ENCODE results near the gene C16orf92.
A peak's percentile ranks its signal among the peaks of the same experiment; 100 is the strongest.

C16orf92 gene

DNA sequence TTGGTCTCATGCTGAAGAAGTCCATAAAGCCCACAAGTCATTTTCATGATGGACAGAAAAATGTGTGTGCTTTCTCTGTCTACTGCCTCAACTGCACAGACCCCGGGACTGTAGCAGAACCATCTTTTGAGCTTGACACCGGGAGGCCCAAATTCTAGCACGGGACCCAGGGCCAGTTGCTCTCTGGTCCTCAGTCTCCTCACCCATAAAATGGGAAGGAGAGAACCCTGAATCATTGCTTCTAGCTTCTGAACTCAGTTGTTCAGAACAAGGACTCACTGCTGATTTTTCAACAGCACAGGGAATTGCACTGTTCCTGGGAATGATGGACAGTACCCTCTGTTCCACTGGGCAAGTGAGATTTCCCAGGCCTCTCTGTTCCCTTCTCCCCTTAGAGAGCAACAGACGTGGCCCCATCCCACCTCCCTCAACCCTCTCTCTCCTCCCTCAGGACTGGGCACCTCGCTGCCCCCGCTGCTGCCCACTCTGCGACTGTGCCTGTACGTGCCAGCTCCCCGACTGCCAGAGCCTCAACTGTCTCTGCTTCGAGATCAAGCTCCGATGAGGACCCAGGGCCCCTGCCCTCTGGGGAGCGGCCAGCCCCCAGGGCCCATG is 40.4 kb downstream of the C16orf92 start:
- DNase-seq, result no peak

GRCh38 chr16:30063893-30064728 is 41.1 kb downstream of the C16orf92 start:
- DNase-seq, result peak; percentile 44

- DNase-seq, result no peak
Measured at GRCh38 chr16:30064729-30065101, 41.7 kb downstream of the C16orf92 start.

GRCh38 chr16:30065102-30065942 is 42.3 kb downstream of the C16orf92 start, which contains the start of gene ALDOA:
Gene ALDOA (plus strand): TSS chr16:30065760. CDS start chr16:30066898, 1,138 bp downstream.
- DNase-seq, result peak; percentile 88

DNA sequence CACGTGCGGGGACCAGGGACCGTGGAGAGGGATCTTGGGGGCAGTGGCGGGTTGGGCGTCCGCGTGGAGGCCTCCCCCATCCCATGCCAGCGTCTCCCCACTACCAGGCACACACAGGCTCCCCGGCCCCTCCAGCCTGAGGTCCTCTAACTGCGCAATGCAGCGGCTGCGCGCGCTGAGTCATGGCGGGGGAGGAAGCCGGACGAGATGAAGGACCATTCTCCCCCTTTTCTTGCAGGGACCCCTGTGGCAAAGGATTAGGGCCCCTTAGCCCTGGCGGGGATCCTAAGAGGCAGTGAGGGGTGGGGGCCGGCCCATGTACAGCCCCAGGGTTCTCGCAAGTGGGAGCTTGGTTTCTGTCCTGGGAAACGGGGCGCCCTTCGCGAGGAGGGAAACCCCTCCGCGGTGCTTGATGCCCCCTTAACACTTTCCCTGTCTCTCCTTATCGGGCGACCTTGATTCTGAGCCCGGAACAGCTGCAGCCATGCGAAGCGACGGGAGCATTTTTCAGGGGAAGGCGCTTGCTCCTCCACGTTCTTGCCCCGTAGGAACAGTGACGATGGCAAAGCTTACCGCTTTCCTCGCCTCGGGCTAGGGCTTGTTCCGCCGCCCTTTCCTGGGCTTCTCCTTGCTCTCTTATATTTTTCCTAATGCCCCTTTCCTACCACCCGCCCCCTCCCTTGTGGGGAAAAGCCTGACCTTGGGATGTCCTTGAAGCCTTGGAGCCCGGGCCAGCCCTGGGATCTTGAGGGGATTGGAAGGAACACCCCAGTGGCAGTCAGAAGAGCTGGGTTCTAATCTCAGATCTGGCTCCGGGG is 43.2 kb downstream of the C16orf92 start:
- no peak for DNase-seq

DNA sequence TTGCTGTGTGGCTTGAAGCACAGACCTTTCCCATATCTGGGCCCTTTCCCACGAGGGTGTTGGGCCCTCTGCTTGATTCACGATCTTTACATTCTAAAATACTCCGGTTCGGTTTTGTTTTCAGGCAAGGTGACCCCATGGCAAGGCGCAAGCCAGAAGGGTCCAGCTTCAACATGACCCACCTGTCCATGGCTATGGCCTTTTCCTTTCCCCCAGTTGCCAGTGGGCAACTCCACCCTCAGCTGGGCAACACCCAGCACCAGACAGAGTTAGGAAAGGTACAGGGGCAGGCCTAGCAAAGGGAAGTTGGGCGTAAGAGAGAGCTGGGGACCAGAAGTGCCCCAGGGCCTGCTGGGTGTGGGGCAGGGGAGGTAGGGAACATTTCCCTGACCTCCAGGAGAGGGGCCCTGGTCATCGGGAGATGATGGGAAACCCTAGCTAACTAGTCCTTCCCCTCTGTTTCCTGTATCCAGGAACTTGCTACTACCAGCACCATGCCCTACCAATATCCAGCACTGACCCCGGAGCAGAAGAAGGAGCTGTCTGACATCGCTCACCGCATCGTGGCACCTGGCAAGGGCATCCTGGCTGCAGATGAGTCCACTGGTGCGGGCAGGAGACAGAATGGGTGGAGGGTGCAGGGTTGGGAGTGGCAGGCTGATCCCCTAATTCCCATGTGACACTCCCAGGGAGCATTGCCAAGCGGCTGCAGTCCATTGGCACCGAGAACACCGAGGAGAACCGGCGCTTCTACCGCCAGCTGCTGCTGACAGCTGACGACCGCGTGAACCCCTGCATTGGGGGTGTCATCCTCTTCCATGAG is 44.0 kb downstream of the C16orf92 start:
- DNase-seq, result no peak

GRCh38 chr16:30067584-30067916 is 44.6 kb downstream of the C16orf92 start:
- no peak for DNase-seq

DNA sequence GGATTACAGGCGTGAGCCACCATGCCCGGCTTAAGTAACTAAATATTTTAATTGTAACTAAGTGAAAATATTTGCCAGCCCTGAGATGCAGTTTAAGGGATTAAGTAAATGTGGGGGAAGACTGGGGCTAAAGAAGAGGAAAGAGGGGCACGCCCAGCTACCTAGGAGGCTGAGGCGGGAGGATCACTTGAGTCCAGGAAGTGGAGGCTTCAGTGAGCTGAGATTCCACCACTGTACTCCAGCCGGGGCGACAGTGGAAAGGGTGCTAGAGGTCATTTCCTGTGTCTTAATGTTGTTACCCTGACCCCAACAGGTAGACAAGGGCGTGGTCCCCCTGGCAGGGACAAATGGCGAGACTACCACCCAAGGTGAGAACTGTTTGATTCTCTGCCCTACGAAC is 45.3 kb downstream of the C16orf92 start:
- DNase-seq, result no peak

- DNase-seq, result peak; percentile 44
Measured at GRCh38 chr16:30068750-30069610, 46.0 kb downstream of the C16orf92 start.

GRCh38 chr16:30069611-30070462 is 46.8 kb downstream of the C16orf92 start:
- no peak for DNase-seq

GRCh38 chr16:30070490-30070889 is 47.5 kb downstream of the C16orf92 start:
- no peak for DNase-seq
